HG03108 (cell line): ENCODE measurements around the gene INVS.

ENCODE experiments used
- ATAC-seq: cut with Tn5 transposase; IDR thresholded peaks from one replicate; pipeline ENCODE4 v1.9.1; 2021; ENCODE audit warnings: moderate library complexity; ENCODE audit not compliant: unreplicated experiment

INVS gene

DNA sequence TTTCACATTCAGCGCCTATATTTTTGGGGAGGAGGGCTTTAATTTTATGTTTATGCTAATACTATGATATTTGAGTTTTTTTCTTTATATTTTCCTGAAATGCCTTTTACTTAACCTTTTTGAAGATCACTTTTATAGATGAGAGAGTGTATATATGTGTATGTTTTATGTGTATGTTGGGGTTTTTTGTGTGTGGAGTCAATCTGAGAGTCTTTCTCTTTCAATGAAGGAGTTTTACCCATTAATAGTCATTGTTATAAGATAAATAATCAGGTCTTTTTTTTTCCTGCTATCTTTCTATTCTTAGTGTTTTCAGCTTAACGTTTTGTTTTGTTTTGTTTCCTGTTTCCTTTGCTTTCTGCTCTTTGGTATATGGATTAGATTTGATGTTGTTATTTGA lies 141.5 kb downstream of the INVS start:
- ATAC-seq, result no peak

DNA sequence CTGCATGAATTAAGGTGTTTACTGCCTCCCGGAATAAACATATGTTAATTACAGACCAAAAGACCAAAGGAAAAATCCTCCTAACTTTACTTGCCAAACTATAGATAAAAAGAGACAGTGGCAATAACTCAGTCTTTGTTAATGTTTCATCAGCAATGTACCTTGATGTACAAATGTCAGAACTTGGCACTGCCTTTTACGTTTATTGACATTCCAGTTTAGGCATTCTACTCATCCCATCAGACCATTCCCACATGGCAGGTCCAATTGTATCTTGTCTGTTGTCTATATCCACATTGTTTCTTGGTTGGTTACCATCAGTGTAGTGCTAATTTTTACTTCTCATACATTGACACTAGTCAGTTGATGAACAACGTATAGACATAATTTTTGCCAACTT lies 168.2 kb downstream of the INVS start:
- no peak for ATAC-seq

DNA sequence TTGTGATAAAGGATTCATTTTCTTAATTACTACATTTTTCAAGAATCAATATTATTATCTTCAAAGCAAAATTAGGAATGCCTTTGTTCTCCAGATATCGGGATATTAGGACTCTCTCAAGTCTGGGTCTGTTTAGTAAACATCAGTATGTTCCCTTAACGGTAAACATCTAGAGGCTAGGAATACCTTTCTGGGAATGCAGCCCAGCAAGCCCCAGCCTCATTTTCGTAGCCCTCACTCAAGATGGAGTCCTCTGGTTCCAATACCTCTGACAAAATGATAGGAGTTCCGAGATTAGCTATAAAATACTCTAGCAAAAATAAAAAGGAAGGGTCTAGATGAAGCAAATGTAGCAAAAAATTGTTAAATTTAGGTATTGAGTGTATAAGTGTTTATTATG lies 169.2 kb downstream of the INVS start:
- no peak for ATAC-seq

- ATAC-seq, result no peak
Measured at GRCh38 chr9:100269656-100270055, 170.6 kb downstream of the INVS start.

DNA sequence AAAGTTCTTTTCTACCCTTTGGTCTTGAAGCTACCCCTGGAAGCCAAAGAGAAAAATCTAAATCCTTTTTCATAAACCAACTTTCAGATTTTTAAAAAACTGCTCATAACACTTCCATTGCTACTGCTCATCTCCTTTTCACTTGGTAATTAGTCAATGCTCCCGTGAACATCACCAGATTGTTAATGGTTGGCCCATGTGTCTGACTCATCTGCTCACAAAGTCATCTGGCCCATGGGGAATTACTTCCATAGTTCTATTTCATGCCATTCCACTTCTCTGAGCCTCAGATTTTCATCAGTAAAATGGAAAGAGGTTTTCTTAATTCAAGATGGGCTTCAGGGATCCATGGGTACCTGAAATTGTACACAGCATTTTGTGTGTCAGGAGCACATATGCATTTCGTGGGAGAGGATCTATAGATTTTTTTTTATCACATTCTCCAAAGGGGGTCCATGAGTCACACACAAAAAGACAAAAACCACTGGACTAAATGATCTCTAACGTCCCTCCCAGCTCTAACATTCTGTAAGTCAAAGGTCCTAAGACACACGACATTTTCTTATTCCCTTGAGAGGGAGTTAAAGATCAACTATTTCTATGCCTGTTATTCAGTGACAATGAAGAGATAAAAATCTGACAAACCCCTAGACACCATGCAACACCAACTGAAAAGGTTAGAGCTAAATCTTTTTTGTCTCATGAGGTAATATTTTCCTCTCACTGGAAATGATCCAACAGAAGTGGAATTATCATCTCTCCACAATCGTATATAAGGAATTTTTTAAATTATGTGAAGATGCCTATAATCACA lies 178.3 kb downstream of the INVS start:
- ATAC-seq, result no peak

GRCh38 chr9:100281066-100281465 lies 182.0 kb downstream of the INVS start:
- no peak for ATAC-seq

GRCh38 chr9:100281676-100282387 lies 182.8 kb downstream of the INVS start:
- no peak for ATAC-seq

DNA sequence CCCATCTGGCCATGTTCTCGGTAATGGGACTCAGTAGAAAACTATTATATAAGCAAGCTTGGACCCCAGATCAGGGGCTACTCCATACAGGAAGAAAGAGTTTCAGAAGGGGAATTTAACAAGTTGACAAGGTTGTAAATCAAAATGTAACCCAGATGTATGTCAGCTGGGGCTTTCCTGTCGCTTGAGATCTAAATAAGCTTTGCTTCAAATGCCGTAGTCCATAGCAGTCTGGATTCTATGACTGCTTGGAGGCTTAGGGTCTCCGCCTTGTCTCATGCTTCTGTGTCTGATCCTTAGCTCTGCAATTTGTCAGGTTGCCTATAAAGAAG lies 183.3 kb downstream of the INVS start:
- ATAC-seq, result no peak

GRCh38 chr9:100284247-100284646 lies 185.2 kb downstream of the INVS start:
- ATAC-seq, result no peak

GRCh38 chr9:100285080-100285479 lies 186.0 kb downstream of the INVS start:
- ATAC-seq, result no peak

DNA sequence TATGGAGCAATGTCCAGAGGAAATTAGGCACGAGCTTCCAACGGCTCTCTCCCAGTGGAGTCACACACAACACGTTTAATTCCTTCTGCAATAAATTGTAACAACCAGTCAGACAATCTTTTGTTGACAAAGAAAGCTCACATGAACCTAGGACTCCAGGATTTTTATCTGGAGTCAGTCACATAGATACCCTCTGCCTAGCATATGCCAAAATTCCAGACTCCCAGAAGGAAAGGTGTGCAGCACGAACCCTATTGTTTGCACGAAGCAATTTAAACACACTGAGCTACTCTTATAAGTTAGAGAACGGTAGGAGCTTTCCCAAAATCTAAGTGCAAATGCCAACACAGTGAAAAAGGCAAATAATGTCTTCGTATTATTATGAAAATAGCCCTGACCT lies 186.6 kb downstream of the INVS start:
- ATAC-seq, result no peak

DNA sequence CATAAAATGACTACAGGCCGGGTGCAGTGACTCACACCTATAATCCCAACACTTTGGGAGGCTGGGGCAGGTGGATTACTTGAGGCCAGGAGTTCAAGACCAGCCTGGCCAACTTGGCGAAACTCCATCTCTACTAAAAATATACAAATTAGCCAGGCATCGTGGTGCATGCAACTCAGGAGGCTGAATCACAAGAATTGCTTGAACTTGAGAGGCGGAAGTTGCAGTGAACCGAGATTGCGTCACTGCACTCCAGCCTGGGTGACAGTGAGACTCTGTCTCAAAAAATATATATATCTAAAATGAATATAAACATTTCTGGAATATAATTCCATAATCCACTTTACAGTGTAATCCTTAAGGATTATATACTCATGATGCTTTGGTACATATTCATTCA lies 187.2 kb downstream of the INVS start:
- ATAC-seq, result no peak

- no peak for ATAC-seq
Measured at GRCh38 chr9:100287186-100287585, 188.1 kb downstream of the INVS start.

DNA sequence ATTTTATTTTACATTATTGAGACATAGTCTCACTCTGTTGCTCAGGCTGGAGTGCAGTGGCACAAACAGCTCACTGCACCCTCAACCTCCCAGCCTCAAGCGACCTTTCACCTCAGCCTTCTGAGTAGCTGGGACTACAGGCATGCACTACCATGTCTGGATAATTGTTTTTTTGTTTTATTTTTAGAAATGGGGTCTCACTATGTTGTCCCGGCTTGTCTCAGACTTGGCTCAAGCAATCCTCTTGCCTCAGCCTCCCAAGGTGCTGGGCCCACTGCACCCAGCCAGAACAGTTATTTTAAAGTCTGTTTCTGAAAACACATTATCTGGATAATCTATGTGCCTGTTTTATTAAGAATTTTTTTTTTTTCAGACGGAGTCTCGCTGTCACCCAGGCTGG lies 191.7 kb downstream of the INVS start:
- no peak for ATAC-seq

DNA sequence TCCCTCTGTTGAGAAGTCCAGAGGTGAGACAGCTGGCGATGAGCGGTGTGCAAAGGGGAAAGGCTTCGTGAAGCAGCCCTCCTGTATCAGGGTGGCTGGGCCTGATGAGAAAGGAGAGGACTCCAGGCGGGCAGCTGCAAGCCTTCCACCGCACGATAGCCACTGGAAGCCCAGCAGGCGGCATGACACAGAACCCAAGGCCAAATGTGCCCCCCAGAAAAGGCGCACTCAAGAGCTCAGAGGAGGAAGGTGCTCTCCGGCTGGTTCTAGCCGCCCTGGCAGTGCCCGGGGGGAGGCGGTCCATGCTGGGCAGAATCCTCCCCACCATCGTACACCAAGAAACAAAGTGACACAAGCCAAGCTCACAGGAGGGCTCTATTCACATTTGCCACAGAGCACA lies 193.4 kb downstream of the INVS start:
- ATAC-seq, result no peak

DNA sequence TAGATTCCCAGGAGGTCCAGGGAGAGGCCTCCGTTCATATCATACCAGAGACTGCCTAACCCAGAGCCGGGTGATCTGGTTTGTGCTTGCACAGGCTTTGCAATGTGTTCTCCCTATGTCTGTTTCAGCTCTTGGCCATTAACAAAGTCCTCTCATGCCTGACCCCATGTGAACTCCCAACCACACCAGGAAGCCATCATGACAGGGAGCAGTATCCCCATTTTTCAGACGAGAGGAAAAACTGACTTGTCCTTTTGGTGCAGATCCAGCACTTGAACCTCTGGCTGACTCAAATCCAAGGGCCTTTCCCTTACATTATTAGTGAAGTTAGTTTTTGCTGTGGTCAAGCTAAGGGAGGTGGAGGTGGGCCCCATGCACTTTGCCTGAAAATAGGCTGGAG lies 195.3 kb downstream of the INVS start:
- ATAC-seq, result no peak

GRCh38 chr9:100294806-100295205 lies 195.8 kb downstream of the INVS start:
- ATAC-seq, result no peak

- ATAC-seq, result no peak
Measured at GRCh38 chr9:100295240-100295639, 196.2 kb downstream of the INVS start.

DNA sequence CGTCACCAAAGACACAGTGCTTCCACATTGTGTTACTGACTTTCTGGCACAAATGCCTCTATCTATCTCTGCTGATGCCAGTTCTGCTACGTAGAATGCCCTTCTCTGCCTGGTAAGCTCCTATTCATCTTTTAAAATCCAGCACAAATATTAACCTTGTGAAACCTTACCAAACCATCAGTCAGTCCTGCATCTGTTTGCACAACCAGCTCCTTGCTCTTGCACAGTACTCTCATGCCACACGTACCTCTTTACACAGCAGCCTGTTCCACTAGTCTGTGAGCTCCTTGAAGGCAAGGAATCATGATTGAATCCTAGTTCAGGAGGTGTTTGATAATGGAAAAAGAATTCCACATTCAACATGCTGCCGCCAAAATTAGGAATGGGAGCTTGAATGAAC lies 197.4 kb downstream of the INVS start:
- ATAC-seq, result no peak

DNA sequence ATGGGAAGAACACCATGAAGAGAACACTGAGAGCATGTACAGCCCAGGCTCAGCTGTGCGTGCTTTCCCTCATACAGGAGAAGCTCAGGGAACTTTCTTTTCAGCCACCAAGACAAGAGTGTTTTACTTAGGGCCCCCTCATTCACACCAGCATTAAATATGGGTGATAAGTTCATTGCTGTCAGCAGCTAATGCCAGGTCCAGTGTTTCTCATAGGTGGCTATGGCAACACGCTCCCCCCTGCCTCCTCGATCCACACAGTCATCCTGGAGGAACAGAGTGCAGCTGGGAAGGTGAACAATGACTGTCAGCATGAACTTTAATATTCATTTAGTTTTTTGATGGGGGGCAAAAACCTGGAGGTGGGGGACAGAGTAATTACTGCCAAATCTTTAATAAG lies 199.3 kb downstream of the INVS start:
- no peak for ATAC-seq

DNA sequence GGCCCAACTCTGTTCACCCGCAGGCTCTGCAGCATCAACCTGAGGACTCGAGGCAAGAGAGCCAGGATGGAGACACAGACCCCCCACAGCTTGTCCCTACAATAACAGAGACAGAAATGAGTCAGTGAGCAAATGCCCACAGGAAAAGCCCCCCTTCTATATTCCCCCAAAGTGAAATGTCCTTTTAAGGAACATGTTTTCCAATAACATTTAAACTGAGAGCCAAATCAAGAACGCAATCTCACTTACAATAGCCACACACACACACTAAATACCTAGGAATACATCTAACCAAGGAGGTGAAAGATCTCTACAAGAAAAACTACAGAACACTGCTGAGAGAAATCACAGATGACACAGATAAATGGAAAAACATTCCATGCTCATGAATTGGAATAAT lies 204.7 kb downstream of the INVS start:
- ATAC-seq, result no peak

- no peak for ATAC-seq
Measured at GRCh38 chr9:100306283-100306682, 207.2 kb downstream of the INVS start.

- no peak for ATAC-seq
Measured at GRCh38 chr9:100307080-100307479, 208.0 kb downstream of the INVS start.
